Stimulated activated CD4-positive, alpha-beta T cell treated with anti-CD3 and anti-CD28 coated beads, Interleukin-4, amount 100 ng/mL, for 4 hours (primary cell): Measurements from ENCODE around the gene GHITM.

Source experiments
- DNase-seq, 2 experiments: peaks; one replicate each; pipeline ENCODE4 v3.0.0-alpha.2; 2020

The GHITM gene

GRCh38 chr10:84201682-84202081 is 62.4 kb downstream of the GHITM start:
- no peak for DNase-seq

GRCh38 chr10:84202349-84202748 is 63.0 kb downstream of the GHITM start:
- DNase-seq: no peak
